ENCODE measurements around the gene PLEKHA7.

The PLEKHA7 gene

GRCh38 chr11:16749666-16750065 is 264.5 kb downstream of the PLEKHA7 start:
- in situ Hi-C loops (cut with HindIII; ENCODE audit: low sequenced_read_pairs), result no loop called here
- TF ChIP-seq CTCF (IDR thresholded peaks at IDR 0.05; ENCODE audit: low read depth, low read length, missing control alignments), result no peak
- no peak for DNase-seq (ENCODE audit: low read depth)
- H3K4me3 ChIP-seq (ENCODE audit: low read depth, low read length), result no peak overlapping the region

- no peak for TF ChIP-seq CTCF (IDR thresholded peaks at IDR 0.05; ENCODE audit: low read depth, low read length, missing control alignments)
- DNase-seq (ENCODE audit: low read depth), result no peak
- in situ Hi-C loops (cut with HindIII; ENCODE audit: low sequenced_read_pairs), result no loop called here
- no peak overlapping the region for H3K4me3 ChIP-seq (ENCODE audit: low read depth, low read length)
These were observed 265.1 kb downstream of the PLEKHA7 start for GRCh38 chr11:16749092-16749491.

- no peak for DNase-seq (ENCODE audit: low read depth)
- in situ Hi-C loops (cut with HindIII; ENCODE audit: low sequenced_read_pairs), result no loop called here
- no peak for TF ChIP-seq CTCF (IDR thresholded peaks at IDR 0.05; ENCODE audit: low read depth, low read length, missing control alignments)
- no peak overlapping the region for H3K4me3 ChIP-seq (ENCODE audit: low read depth, low read length)
These were observed 268.1 kb downstream of the PLEKHA7 start for GRCh38 chr11:16745950-16746605.

- in situ Hi-C loops (cut with HindIII; ENCODE audit: low sequenced_read_pairs), result no loop called here
- DNase-seq (ENCODE audit: low read depth), result no peak
- H3K4me3 ChIP-seq (ENCODE audit: low read depth, low read length), result no peak overlapping the region
- TF ChIP-seq CTCF (IDR thresholded peaks at IDR 0.05; ENCODE audit: low read depth, low read length, missing control alignments), result no peak
These were observed 270.0 kb downstream of the PLEKHA7 start for GRCh38 chr11:16744128-16744725.

GRCh38 chr11:16743478-16743877 is 270.7 kb downstream of the PLEKHA7 start:
- in situ Hi-C loops (cut with HindIII; ENCODE audit: low sequenced_read_pairs), result no loop called here
- DNase-seq (ENCODE audit: low read depth), result no peak
- H3K4me3 ChIP-seq (ENCODE audit: low read depth, low read length), result no peak overlapping the region
- TF ChIP-seq CTCF (IDR thresholded peaks at IDR 0.05; ENCODE audit: low read depth, low read length, missing control alignments), result no peak

- no peak for TF ChIP-seq CTCF (IDR thresholded peaks at IDR 0.05; ENCODE audit: low read depth, low read length, missing control alignments)
- in situ Hi-C loops (cut with HindIII; ENCODE audit: low sequenced_read_pairs), result no loop called here
- DNase-seq (ENCODE audit: low read depth), result no peak
- H3K4me3 ChIP-seq (ENCODE audit: low read depth, low read length), result no peak overlapping the region
These were observed 272.7 kb downstream of the PLEKHA7 start for GRCh38 chr11:16741473-16741872.
